HPDE6-E6E7 (cell line): ENCODE results near the gene IGSF23.

Experiments
- DNase-seq: peaks from one replicate; pipeline ENCODE4 v3.0.0; 2011; ENCODE audit warnings: missing footprints; ENCODE audit errors: extremely low spot score

IGSF23 gene

GRCh38 chr19:44640518-44640917, 27.2 kb downstream of the IGSF23 start:
- no peak for DNase-seq

DNA sequence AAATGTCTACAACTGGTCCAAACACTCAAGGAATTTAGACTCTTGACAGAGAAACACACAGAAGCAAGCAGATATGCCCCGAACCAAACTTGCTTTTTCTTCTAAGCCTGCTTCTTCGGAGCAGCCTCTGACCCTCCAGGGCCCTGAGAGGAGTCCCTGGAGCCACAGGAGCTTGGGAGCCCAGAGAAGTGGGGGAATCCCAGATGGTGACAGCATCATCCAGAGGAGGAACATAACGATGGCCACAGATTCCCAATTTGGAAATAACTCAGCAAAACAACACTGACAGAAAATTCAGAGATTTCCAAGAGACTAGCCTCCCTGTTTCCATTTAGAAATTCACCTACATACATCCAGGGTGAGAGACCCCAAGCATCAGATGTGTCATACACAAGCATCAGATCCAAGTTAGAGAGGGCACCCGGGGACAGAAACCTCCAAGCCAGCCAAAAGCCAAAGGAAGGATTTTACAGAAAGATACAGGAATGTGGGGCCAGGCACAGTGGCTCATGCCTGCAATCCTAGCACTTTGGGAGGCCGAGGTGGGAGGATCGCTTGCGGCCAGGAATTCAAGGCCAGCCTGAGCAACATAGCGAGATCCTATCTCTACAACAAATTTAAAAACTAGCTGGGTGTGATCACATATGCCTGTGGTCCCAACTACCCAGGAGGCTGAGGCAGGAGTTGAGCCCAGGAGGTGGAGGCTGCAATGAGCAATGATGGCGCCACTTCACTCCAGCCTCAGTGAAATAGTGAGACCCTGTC, 28.3 kb downstream of the IGSF23 start:
- no peak for DNase-seq

- DNase-seq = no peak
Measured at GRCh38 chr19:44642377-44642776, 29.0 kb downstream of the IGSF23 start.

DNA sequence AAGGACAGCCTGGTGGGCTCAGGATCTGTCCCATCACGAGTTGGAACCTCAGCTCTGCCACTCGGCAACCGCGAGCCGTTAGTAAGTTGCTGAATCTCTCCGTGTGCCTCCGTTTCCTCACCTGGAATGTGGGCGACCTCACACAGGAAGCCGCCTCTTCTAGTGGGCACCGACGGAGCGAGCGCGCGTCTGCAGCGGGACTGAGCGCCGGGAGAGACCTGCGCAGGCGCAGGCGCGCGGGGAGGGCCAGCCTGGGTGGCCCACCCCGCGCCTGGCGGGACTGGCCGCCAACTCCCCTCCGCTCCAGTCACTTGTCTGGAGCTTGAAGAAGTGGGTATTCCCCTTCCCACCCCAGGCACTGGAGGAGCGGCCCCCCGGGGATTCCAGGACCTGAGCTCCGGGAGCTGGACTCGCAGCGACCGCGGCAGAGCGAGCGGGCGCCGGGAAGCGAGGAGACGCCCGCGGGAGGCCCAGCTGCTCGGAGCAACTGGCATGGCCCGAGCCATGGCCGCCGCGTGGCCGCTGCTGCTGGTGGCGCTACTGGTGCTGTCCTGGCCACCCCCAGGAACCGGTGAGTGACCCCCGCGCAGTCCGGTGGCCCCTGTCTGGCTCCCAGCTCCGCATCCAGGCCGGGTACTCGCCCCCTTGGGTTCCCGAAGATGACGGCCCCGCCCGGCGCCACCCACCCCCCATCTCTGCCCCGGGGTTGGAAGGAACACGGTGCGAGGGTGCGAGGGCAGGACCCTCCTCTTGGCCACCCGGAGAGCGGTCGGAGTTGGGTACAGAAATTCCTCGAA, 30.4 kb downstream of the IGSF23 start, which contains the start of gene PVR:
TSS of gene PVR (plus strand) at position 306 of the 797 bp plus-strand sequence. CDS start at position 493, 187 bp downstream.
- peak; percentile 80 for DNase-seq

GRCh38 chr19:44644402-44645016, 31.1 kb downstream of the IGSF23 start:
- peak; percentile 53 for DNase-seq

DNA sequence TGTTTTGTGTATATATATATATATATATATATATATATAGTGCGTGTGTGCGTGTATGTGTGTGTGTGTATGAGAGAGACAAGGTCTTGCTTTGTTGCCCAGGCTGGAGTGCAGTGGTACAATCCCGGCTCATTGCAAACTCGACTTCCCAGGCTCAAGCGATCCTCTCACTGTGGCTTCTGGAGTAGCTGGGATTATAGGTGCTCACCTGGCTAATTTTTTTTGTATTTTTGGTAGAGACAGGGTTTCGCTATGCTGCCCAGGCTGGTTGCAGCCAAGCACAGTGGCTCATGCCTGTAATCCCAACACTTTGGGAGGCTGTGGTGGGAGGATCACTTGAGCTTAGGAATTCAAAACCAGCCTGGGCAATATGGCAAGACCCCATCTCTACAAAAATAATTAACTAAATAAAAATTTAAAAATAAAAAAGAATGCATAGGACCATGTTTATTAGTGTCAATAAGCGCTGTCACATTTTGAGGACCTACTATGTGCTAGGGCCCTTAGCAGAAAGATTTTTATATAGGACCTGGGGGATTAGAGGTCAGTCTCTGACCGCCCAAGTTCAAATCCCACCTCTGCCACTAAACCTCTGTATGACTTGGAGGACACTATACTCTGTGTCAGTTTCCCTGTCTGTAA, 32.2 kb downstream of the IGSF23 start:
- DNase-seq = no peak

GRCh38 chr19:44646049-44646416, 32.7 kb downstream of the IGSF23 start:
- no peak for DNase-seq

DNA sequence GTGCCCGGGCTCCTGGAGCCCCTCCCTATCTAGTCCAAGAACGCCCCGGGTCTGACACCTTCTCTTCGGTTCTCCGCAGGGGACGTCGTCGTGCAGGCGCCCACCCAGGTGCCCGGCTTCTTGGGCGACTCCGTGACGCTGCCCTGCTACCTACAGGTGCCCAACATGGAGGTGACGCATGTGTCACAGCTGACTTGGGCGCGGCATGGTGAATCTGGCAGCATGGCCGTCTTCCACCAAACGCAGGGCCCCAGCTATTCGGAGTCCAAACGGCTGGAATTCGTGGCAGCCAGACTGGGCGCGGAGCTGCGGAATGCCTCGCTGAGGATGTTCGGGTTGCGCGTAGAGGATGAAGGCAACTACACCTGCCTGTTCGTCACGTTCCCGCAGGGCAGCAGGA, 33.8 kb downstream of the IGSF23 start:
- no peak for DNase-seq

- DNase-seq = no peak
Measured at GRCh38 chr19:44648631-44649251, 35.4 kb downstream of the IGSF23 start.

GRCh38 chr19:44649578-44650145, 36.3 kb downstream of the IGSF23 start:
- no peak for DNase-seq

DNA sequence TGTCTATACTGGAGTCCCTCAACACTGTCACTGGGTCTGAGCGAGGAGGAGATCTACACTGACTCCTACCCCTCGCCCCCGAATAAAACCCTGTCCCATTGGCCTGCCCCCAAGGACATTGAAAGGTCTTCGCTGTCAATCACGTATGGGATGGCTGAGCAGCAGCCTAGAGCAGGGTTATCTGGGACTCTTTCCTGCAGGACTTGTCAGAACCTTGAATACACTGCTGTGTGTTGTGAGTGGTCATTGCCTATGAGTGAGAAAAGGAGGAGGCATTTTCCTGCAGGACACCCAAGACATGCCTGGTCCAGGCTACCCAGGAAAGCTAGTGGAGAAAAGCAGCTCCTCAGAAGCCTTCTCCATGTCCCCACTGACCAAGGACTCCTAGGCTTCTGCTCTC, 40.0 kb downstream of the IGSF23 start:
- no peak for DNase-seq

DNA sequence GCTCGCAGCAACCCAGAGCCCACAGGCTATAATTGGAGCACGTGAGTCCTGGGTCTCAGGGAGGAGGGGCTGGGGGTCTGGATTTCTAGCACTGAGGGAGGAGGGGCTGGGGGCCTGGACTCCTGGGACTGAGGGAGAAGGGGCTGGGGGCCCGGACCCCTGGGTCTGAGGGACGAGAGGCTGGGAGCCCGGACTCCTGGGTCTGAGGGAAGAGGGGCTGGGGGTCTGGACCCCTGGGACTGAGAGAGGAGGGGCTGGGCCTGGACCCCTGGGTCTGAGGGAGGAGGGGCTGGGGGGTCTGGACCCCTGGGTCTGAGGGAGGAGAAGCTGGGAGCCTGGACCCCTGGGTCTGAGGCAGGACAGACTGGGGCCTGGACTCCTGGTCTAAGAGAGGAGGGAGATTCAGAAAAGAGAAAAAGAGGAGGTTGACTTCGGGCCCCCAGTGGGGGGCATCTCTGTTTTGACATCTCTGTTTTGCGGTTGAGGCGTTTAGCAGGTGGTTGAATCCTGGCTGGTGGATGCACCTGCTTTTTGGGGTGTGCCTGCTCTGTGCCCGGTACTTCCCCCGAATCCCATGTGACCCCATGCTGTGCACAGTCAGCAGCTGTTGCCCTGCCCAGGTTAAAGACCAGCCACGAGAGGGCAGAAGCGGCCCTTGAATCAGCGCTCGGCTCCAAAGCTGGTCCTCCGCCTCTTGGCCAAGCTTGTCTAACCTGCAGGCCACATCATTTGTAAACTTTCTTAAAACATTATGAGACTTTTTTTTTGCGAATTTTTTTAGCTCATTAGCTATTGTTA, 40.8 kb downstream of the IGSF23 start:
- DNase-seq = no peak

DNA sequence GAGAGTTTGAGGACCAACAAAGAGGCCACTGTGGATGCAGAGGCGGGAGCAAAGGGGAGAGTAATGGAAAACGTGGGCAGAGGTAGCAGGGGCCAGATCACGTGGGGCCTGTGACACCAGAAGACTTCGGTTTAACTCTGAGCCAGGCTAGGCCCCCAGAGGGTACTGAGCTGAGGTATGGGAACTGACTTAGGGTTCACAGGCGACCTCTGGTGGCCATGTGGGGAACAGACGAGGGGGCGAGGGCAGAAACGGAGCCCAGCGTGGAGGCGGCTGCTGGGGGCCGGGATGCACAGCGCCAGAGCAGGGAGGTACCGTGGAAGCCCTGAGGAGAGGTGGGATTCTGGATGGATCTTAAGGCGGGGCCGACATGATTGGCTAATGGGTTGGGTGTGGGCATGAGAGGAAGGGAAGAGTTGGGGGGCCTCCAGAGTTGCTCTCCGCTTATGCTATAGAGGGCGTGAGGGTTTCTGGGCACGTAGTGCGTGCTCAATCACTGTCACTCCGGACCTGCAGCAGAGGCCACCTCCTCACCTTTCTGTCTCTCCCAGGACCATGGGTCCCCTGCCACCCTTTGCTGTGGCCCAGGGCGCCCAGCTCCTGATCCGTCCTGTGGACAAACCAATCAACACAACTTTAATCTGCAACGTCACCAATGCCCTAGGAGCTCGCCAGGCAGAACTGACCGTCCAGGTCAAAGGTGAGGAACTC, 44.0 kb downstream of the IGSF23 start:
- peak; percentile 49 for DNase-seq

DNA sequence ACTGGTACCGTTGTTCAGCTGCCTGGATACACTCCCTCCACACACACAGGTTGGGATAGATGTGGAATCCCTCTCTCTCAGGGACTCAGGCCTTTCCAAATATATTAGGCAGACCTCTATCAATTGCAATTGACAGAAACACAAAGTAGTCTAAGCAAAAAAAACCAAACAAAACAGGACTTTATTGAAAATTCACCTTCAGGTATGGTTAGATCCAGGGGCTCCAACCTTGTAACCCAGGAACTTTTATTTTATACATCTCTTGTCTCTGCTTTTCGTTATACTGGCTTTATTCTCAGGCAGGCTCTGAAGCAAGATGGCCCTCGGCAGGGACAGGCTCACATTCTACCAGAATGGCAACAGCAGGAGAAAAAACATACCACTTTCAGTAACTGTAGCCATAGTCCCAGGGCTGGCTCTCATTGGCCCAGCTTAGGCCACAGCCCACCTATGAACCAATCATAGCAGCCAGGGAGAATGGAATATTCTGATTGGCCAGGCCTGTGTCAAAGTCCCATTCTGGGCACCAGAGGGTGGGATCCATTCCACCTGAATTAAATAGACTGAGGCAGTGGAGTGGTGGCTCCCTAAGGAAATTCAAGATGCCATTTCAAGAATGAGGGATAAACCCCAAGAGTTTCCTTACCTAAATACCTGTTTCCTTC, 44.8 kb downstream of the IGSF23 start:
- DNase-seq = no peak

DNA sequence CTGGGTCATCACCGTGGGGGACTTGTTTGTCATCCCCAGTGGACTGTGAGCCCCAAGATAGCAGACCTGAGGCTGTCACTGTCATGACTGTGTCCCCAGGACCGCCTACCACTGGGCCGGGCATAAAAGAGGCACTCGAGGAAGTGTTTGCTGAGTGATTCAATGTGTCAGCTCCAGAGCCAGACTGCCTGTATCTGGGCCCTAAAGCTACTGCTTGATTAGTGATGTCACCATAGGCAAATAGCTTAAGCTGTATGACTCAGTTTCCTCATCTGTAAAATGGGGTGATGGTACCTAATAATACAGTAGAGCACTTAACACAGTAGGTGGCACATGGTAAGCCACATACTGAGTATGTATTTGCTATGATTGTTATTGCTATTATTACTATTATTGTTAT, 46.7 kb downstream of the IGSF23 start:
- no peak for DNase-seq

DNA sequence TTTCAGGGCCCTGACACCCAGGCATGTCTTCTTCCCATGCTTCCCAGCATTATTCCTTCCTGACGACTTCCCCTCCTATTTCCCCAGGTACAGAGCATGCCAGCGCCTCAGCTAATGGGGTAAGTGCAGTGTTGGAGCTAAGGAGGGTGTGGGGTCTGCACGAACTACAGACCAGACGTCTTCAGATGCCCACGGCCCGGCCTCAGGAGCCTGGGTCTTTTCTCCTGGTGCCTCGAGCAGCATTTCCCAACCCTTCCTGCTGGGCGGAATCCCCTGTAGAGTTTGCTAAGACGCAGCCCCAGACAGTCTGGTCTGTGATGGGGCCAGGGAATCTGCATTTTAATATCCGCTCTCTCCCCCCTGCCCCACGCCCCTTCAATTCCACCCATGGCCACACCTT, 47.8 kb downstream of the IGSF23 start:
- DNase-seq = no peak

DNA sequence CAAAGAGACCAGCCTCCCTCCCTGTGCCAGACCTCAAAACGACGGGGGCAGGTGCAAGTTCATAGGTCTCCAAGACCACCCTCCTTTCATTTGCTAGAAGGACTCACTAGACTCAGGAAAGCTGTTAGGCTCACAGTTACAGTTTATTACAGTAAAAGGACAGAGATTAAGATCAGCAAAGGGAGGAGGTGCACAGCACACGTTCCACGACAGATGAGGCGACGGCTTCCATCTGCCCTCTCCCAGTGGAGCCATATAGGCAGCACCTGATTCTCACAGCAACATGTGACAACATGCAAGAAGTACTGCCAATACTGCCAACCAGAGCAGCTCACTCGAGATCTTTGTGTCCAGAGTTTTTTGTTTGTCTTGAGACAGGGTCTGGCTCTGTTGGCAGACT, 48.5 kb downstream of the IGSF23 start:
- no peak for DNase-seq

DNA sequence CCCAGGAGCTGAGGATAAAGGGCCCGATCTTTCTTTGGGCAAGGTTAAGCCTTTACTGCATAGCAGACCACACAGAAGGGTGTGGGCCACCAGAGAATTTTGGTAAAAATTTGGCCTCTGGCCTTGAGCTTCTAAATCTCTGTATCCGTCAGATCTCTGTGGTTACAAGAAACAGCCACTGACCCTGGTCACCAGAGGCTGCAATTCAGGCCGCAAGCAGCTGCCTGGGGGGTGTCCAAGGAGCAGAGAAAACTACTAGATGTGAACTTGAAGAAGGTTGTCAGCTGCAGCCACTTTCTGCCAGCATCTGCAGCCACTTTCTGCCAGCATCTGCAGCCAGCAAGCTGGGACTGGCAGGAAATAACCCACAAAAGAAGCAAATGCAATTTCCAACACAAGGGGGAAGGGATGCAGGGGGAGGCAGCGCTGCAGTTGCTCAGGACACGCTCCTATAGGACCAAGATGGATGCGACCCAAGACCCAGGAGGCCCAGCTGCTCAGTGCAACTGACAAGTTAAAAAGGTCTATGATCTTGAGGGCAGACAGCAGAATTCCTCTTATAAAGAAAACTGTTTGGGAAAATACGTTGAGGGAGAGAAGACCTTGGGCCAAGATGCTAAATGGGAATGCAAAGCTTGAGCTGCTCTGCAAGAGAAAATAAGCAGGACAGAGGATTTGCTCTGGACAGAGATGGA, 49.5 kb downstream of the IGSF23 start:
- no peak for DNase-seq

DNA sequence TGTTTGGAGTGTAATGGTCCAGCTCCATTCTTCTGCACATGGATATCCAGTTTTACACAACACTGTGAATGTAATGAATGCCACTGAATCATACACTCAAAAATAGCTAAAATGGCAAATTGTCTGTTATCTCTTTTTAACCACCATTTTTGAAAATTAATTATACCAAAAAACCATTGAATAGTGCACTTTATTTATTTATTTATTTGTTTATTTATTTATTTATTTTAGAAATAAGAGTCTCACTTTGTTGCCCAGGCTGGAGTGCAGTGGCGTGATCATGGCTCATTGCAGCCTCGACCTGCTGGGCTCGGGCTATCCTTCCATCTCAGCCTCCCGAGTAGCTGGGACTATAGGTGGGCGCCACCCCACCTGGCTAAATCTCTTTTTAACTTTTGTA, 50.6 kb downstream of the IGSF23 start:
- no peak for DNase-seq
